ENCODE measurements around the gene TCF7. TPM values are rescaled to one million over a fixed set of nuclear protein-coding genes. Genes with fewer than 3 reads are reported as not detected.

Gene TCF7
- total and polyA plus RNA-seq, 4 donors, result 1.3 to 2.7 (median 2.2) TPM

- Histone ChIP-seq H3K9me3 (ENCODE audit: control insufficient read depth in 4 of 4, low read length in 3 of 4) (no peaks in the 10 kb centered on the region), H3K27me3 (ENCODE audit: control insufficient read depth in 4 of 4, insufficient read depth in 4 of 4, low read length in 3 of 4) (no peaks in the 10 kb centered on the region), H3K4me3 (ENCODE audit: low read depth in 1 of 3, low read length in 3 of 3) (no peak overlapping the region), H3K9ac (ENCODE audit: low read depth in 1 of 2, low read length in 2 of 2) (no peak overlapping the region), H3K36me3 (ENCODE audit: control insufficient read depth in 4 of 4, insufficient read depth in 3 of 4, low read depth in 1 of 4, low read length in 3 of 4) (peaks cover 6 to 33% (median 15%) of the 10 kb centered on the region in 4 donors), H3K4me1 (ENCODE audit: control insufficient read depth in 4 of 4, insufficient read depth in 4 of 4, low read length in 3 of 4) (peaks cover 0 to 7% (median 0%) of the 10 kb centered on the region in 4 donors), H3K27ac (ENCODE audit: low read depth in 1 of 2, low read length in 2 of 2) (no peak overlapping the region)
- TF ChIP-seq GABPA (IDR thresholded peaks at IDR 0.05 in 1 of 2, conservative IDR thresholded peaks at IDR 0.05 in 1 of 2) (no peak), CTCF (IDR thresholded peaks at IDR 0.05; ENCODE audit: low read depth, low read length, missing input control) (no peak), HNF4G (IDR thresholded peaks at IDR 0.05) (no peak), NR2F2 (IDR thresholded peaks at IDR 0.05) (no peak), ZBTB33 (IDR thresholded peaks at IDR 0.05) (no peak), SP1 (IDR thresholded peaks at IDR 0.05) (no peak), REST (IDR thresholded peaks at IDR 0.05) (no peak), FOXA2 (IDR thresholded peaks at IDR 0.05) (no peak)
- 96% methylated on average over 10 of the region's 10 CpGs for WGBS
- peak; percentile 30 for DNase-seq (ENCODE audit: low spot score)
These were observed 29.8 kb downstream of the TCF7 start for GRCh38 chr5:134143944-134144941.

GRCh38 chr5:134145041-134145757 is 30.7 kb downstream of the TCF7 start:
- H3K4me1 ChIP-seq (ENCODE audit: control insufficient read depth in 4 of 4, insufficient read depth in 4 of 4, low read length in 3 of 4), result peaks cover 0 to 11% (median 4%) of the 10 kb centered on the region in 4 donors
- DNase-seq (ENCODE audit: low spot score), result peak; percentile 31
- no peak overlapping the region for H3K27ac ChIP-seq (ENCODE audit: low read depth in 1 of 2, low read length in 2 of 2)
- peaks cover 6 to 34% (median 18%) of the 10 kb centered on the region in 4 donors for H3K36me3 ChIP-seq (ENCODE audit: control insufficient read depth in 4 of 4, insufficient read depth in 3 of 4, low read depth in 1 of 4, low read length in 3 of 4)
- no peak overlapping the region for H3K4me3 ChIP-seq (ENCODE audit: low read depth in 1 of 3, low read length in 3 of 3)
- WGBS, result 72% methylated on average over 1 of the region's 1 CpG
- TF ChIP-seq RXRA (IDR thresholded peaks at IDR 0.05) (no peak), TAF1 (conservative IDR thresholded peaks at IDR 0.05) (no peak), JUND (IDR thresholded peaks at IDR 0.05) (no peak), ATF3 (IDR thresholded peaks at IDR 0.05) (no peak), FOXA1 (IDR thresholded peaks at IDR 0.05) (no peak), NR2F2 (IDR thresholded peaks at IDR 0.05) (no peak)
- no peak overlapping the region for H3K9ac ChIP-seq (ENCODE audit: low read depth in 1 of 2, low read length in 2 of 2)
- no peaks in the 10 kb centered on the region for H3K9me3 ChIP-seq (ENCODE audit: control insufficient read depth in 4 of 4, low read length in 3 of 4)
- H3K27me3 ChIP-seq (ENCODE audit: control insufficient read depth in 4 of 4, insufficient read depth in 4 of 4, low read length in 3 of 4), result no peaks in the 10 kb centered on the region

Data from liver (tissue), 9 donors.